HEK293 (cell line): ENCODE data around the gene CLTCL1.

Experiments
- CTCF ChIA-PET: fragments of 350-600 bp; formaldehyde crosslinking; extraction: SDS; loops from one replicate; lab custom pipeline; 2021; ENCODE audit warnings: antibody characterized with exemption; lab: Yijun Ruan, JAX
- POLR2A ChIA-PET: fragments of 300-600 bp; formaldehyde crosslinking; extraction: SDS; loops from one replicate; lab custom pipeline; 2020; ENCODE audit warnings: antibody characterized with exemption, inconsistent platforms; lab: Yijun Ruan, JAX
- H3K27ac ChIP-seq: fragments of 200-500 bp; sonication (Bioruptor generic); 2 replicates; pipeline ENCODE4 v1.5.1; 2014; ENCODE audit warnings: low read depth, low read length, control low read depth, inconsistent platforms; ENCODE audit errors: extremely low read depth
- H3K36me3 ChIP-seq, 2 experiments: fragments of 200-500 bp in 1 of 2; sonication (Bioruptor generic) in 1 of 2; 1 replicate in 1 of 2; 2 replicates in 1 of 2; pipeline ENCODE4 v1.5.1; 2014 to 2017; ENCODE audit warnings: inconsistent platforms in 2 of 2, low read length in 2 of 2; ENCODE audit not compliant: control insufficient read depth in 2 of 2, insufficient read depth in 1 of 2
- H3K4me1 ChIP-seq: fragments of 200-500 bp; sonication (Bioruptor generic); 2 replicates; pipeline ENCODE4 v1.5.1; 2014; ENCODE audit warnings: mild to moderate bottlenecking, low read length, inconsistent platforms; ENCODE audit not compliant: control insufficient read depth, insufficient read depth
- H3K4me3 ChIP-seq: 2 replicates; pipeline ENCODE4 v1.5.1; 2011; ENCODE audit warnings: low read depth, mild to moderate bottlenecking, control low read depth, low read length, moderate library complexity
- H3K9me3 ChIP-seq: fragments of 200-500 bp; sonication (Bioruptor generic); 2 replicates; pipeline ENCODE4 v1.5.1; 2014; ENCODE audit warnings: low read depth, low read length, inconsistent platforms; ENCODE audit not compliant: control insufficient read depth, insufficient read depth
- GFI1B ChIP-seq: fragments of 450-650 bp; formaldehyde crosslinking; IDR thresholded peaks from 2 replicates; pipeline ENCODE4 v1.5.1; 2016; ENCODE audit warnings: missing biosample characterization, missing genetic modification characterization
- GLI4 ChIP-seq: fragments of 450-650 bp; formaldehyde crosslinking; IDR thresholded peaks from 2 replicates; pipeline ENCODE4 v1.5.1; 2016; ENCODE audit warnings: missing biosample characterization, missing genetic modification characterization
- IKZF3 ChIP-seq: fragments of 450-650 bp; IDR thresholded peaks from 2 replicates; pipeline ENCODE4 v1.5.0; 2018; ENCODE audit warnings: missing biosample characterization, mild to moderate bottlenecking, missing genetic modification characterization, moderate library complexity
- MYNN ChIP-seq: fragments of 450-650 bp; formaldehyde crosslinking; IDR thresholded peaks from 2 replicates; pipeline ENCODE4 v1.5.1; 2016; ENCODE audit warnings: missing biosample characterization, missing genetic modification characterization, borderline replicate concordance
- ZFP69B ChIP-seq: fragments of 450-650 bp; formaldehyde crosslinking; IDR thresholded peaks from 2 replicates; pipeline ENCODE4 v1.5.1; 2016; ENCODE audit warnings: missing biosample characterization, missing genetic modification characterization
- ZNF184 ChIP-seq: fragments of 450-650 bp; IDR thresholded peaks from 2 replicates; pipeline ENCODE4 v1.5.1; 2018; ENCODE audit warnings: missing biosample characterization, mild to moderate bottlenecking, missing genetic modification characterization
- ZNF324 ChIP-seq: fragments of 450-650 bp; formaldehyde crosslinking; IDR thresholded peaks from 2 replicates; pipeline ENCODE4 v1.5.1; 2016; ENCODE audit warnings: missing biosample characterization, missing genetic modification characterization
- ZNF555 ChIP-seq: fragments of 450-650 bp; formaldehyde crosslinking; conservative IDR thresholded peaks from 2 replicates; pipeline ENCODE4 v1.5.1; 2017; ENCODE audit warnings: missing biosample characterization, mild to moderate bottlenecking, missing genetic modification characterization, inconsistent platforms
- ZNF626 ChIP-seq: fragments of 450-650 bp; sonication (Bioruptor Pico); formaldehyde crosslinking; IDR thresholded peaks from 2 replicates; pipeline ENCODE4 v1.5.1; 2018; ENCODE audit warnings: missing biosample characterization, missing genetic modification characterization, inconsistent platforms
- ZNF629 ChIP-seq: fragments of 450-650 bp; formaldehyde crosslinking; IDR thresholded peaks from 2 replicates; pipeline ENCODE4 v1.5.1; 2017; ENCODE audit warnings: missing biosample characterization, missing genetic modification characterization
- ZNF791 ChIP-seq: fragments of 450-650 bp; formaldehyde crosslinking; IDR thresholded peaks from 2 replicates; pipeline ENCODE4 v1.5.1; 2016; ENCODE audit warnings: missing biosample characterization, missing genetic modification characterization
- TF ChIP-seq, protein P1 (sequence below): fragments of 450-650 bp; formaldehyde crosslinking; conservative IDR thresholded peaks from 2 replicates; pipeline ENCODE4 v1.5.1; 2016; ENCODE audit warnings: low read depth, missing biosample characterization, missing genetic modification characterization
- TF ChIP-seq, protein P2 (sequence below): fragments of 450-650 bp; formaldehyde crosslinking; IDR thresholded peaks from 2 replicates; pipeline ENCODE4 v1.5.1; 2016; ENCODE audit warnings: missing biosample characterization, missing genetic modification characterization
- TF ChIP-seq, protein P3 (sequence below): IDR thresholded peaks from 2 replicates; pipeline ENCODE4 v1.6.1; 2011; ENCODE audit warnings: mild to moderate bottlenecking, low read depth, low read length, borderline replicate concordance
- TF ChIP-seq, protein P4 (sequence below): fragments of 450-650 bp; formaldehyde crosslinking; IDR thresholded peaks from 2 replicates; pipeline ENCODE4 v1.5.1; 2017; ENCODE audit warnings: missing biosample characterization, missing genetic modification characterization
- TF ChIP-seq, protein P5 (sequence below): fragments of 450-650 bp; formaldehyde crosslinking; IDR thresholded peaks from 2 replicates; pipeline ENCODE4 v1.5.1; 2016; ENCODE audit warnings: missing biosample characterization, missing genetic modification characterization

The CLTCL1 gene

DNA sequence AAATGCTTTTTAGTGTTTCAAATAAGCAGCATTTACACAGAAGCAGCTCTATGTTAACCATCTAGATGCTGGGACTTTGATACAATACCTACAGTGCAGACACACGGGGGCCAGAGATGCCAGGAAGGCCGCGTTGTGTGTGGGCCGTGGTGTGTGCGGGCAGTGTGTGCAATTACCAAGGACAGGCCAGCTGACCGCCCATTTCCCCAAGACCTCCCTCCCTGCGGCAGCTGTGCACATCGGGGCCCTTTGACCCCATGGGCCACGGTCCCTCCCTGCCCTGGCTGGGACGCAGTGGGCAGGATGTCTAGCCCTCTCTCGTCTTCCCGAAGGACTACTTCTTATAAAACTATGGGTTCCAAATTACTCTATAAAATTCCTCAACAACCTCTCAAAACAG is 38.4 kb downstream of the CLTCL1 start:
- Histone ChIP-seq H3K9me3 (no peaks in the 10 kb centered on the region), H3K4me1 (no peaks in the 10 kb centered on the region), H3K27ac (no peak overlapping the region), H3K36me3 (peaks cover 0 to 21% of the 10 kb centered on the region in 2 experiments; a peak in 1 of 3 replicates), H3K4me3 (no peak overlapping the region)
- ChIA-PET CTCF (interaction anchor here (0.5 kb wide), 1 partner anchor 168 kb away, joined by 5 read pairs; no protein-coding TSS in a partner anchor), POLR2A (no interaction called here)
- TF ChIP-seq ZNF629 (tag by site-specific recombination) (no peak), MYNN (tag by site-specific recombination) (no peak), IKZF3 (no peak), ZNF626 (tag by site-specific recombination) (no peak), ZNF184 (tag by site-specific recombination) (no peak), GLI4 (tag by site-specific recombination) (no peak), GFI1B (no peak), ZNF555 (tag by site-specific recombination) (no peak), ZNF324 (no peak), ZNF791 (no peak), ZFP69B (tag by site-specific recombination) (no peak)
- TF ChIP-seq, protein P1, sequence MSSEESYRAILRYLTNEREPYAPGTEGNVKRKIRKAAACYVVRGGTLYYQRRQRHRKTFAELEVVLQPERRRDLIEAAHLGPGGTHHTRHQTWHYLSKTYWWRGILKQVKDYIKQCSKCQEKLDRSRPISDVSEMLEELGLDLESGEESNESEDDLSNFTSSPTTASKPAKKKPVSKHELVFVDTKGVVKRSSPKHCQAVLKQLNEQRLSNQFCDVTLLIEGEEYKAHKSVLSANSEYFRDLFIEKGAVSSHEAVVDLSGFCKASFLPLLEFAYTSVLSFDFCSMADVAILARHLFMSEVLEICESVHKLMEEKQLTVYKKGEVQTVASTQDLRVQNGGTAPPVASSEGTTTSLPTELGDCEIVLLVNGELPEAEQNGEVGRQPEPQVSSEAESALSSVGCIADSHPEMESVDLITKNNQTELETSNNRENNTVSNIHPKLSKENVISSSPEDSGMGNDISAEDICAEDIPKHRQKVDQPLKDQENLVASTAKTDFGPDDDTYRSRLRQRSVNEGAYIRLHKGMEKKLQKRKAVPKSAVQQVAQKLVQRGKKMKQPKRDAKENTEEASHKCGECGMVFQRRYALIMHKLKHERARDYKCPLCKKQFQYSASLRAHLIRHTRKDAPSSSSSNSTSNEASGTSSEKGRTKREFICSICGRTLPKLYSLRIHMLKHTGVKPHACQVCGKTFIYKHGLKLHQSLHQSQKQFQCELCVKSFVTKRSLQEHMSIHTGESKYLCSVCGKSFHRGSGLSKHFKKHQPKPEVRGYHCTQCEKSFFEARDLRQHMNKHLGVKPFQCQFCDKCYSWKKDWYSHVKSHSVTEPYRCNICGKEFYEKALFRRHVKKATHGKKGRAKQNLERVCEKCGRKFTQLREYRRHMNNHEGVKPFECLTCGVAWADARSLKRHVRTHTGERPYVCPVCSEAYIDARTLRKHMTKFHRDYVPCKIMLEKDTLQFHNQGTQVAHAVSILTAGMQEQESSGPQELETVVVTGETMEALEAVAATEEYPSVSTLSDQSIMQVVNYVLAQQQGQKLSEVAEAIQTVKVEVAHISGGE: no peak
- TF ChIP-seq, protein P2, sequence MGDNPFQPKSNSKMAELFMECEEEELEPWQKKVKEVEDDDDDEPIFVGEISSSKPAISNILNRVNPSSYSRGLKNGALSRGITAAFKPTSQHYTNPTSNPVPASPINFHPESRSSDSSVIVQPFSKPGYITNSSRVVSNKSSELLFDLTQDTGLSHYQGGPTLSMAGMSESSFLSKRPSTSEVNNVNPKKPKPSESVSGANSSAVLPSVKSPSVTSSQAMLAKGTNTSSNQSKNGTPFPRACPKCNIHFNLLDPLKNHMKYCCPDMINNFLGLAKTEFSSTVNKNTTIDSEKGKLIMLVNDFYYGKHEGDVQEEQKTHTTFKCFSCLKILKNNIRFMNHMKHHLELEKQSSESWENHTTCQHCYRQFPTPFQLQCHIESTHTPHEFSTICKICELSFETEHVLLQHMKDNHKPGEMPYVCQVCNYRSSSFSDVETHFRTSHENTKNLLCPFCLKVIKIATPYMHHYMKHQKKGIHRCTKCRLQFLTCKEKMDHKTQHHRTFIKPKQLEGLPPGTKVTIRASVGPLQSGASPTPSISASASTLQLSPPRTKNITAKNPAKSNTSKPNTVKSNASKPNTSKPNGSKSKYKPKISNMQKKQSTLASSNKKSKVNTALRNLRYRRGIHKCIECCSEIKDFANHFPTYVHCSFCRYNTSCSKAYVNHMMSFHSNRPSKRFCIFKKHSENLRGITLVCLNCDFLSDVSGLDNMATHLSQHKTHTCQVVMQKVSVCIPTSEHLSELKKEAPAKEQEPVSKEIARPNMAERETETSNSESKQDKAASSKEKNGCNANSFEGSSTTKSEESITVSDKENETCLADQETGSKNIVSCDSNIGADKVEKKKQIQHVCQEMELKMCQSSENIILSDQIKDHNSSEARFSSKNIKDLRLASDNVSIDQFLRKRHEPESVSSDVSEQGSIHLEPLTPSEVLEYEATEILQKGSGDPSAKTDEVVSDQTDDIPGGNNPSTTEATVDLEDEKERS (tag by site-specific recombination): no peak
- TF ChIP-seq, protein P3, sequence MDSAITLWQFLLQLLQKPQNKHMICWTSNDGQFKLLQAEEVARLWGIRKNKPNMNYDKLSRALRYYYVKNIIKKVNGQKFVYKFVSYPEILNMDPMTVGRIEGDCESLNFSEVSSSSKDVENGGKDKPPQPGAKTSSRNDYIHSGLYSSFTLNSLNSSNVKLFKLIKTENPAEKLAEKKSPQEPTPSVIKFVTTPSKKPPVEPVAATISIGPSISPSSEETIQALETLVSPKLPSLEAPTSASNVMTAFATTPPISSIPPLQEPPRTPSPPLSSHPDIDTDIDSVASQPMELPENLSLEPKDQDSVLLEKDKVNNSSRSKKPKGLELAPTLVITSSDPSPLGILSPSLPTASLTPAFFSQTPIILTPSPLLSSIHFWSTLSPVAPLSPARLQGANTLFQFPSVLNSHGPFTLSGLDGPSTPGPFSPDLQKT: no peak
- TF ChIP-seq, protein P4, sequence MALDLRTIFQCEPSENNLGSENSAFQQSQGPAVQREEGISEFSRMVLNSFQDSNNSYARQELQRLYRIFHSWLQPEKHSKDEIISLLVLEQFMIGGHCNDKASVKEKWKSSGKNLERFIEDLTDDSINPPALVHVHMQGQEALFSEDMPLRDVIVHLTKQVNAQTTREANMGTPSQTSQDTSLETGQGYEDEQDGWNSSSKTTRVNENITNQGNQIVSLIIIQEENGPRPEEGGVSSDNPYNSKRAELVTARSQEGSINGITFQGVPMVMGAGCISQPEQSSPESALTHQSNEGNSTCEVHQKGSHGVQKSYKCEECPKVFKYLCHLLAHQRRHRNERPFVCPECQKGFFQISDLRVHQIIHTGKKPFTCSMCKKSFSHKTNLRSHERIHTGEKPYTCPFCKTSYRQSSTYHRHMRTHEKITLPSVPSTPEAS (tag by site-specific recombination): no peak
- TF ChIP-seq, protein P5, sequence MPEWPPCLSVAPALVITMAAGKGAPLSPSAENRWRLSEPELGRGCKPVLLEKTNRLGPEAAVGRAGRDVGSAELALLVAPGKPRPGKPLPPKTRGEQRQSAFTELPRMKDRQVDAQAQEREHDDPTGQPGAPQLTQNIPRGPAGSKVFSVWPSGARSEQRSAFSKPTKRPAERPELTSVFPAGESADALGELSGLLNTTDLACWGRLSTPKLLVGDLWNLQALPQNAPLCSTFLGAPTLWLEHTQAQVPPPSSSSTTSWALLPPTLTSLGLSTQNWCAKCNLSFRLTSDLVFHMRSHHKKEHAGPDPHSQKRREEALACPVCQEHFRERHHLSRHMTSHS (tag by site-specific recombination): no peak
